ENCODE measurements around the gene GPT2.
A peak's percentile ranks its signal among the peaks of the same experiment; 100 is the strongest.

DNA sequence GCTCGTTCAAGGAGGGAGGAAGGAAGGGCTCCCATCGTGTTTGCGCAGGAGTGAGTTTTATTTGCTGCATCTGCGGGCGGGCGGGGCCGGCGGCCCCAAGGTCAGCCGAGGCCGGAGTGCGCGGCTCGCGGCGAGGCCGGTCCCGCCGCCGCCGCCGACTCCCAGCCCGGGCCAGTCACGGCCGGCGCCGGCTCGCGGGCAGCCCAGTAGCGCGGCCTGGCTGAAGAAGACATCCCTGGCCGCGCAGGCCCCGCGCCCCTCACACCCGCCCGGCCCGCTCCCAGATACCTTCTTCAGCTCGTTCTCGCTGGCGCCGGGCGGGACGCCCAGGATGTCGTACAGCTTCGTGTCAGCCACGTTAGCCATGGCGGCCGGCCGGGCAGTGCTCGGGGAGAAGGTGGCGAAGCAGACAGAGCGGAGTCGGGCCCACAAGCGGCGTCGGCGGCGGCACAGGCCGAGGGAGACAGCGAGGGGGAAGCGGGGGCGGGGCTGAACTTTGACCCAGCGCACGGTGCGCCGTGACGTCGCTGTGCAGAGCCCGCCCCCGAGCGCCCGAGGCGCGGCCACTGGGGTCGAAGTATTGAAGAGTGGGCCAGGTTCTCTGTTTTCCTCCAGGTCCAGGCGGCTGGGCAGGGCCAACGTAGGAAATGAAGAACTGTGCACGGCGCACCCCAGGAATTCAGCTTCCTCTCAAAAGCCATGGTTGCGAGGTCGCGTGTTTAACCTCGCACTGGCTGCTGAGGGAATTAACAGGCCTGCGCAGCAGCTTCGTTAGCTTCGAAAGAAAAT is 89.2 kb downstream of the GPT2 start, which contains the start of gene DNAJA2:
- TF ChIP-seq, protein P1, sequence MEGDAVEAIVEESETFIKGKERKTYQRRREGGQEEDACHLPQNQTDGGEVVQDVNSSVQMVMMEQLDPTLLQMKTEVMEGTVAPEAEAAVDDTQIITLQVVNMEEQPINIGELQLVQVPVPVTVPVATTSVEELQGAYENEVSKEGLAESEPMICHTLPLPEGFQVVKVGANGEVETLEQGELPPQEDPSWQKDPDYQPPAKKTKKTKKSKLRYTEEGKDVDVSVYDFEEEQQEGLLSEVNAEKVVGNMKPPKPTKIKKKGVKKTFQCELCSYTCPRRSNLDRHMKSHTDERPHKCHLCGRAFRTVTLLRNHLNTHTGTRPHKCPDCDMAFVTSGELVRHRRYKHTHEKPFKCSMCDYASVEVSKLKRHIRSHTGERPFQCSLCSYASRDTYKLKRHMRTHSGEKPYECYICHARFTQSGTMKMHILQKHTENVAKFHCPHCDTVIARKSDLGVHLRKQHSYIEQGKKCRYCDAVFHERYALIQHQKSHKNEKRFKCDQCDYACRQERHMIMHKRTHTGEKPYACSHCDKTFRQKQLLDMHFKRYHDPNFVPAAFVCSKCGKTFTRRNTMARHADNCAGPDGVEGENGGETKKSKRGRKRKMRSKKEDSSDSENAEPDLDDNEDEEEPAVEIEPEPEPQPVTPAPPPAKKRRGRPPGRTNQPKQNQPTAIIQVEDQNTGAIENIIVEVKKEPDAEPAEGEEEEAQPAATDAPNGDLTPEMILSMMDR (IDR thresholded peaks at IDR 0.05) = peak in 2 of 4 experiments; percentile 19 to 23
- peak; percentile 85 for TF ChIP-seq POLR2A (IDR thresholded peaks at IDR 0.05)
- TF ChIP-seq POLR2AphosphoS5 (IDR thresholded peaks at IDR 0.05) = peak; percentile 86
